Epithelial cell of proximal tubule (primary cell): ENCODE data around the gene PIF1. TPM values are rescaled to one million over a fixed set of nuclear protein-coding genes. Genes with fewer than 3 reads are reported as not detected.

Experiments
- DNase-seq: peaks from one replicate; pipeline ENCODE4 v3.0.0-alpha.2; 2011; ENCODE audit warnings: low read depth
- H3K4me3 ChIP-seq: 2 replicates; pipeline ENCODE4 v1.5.1; 2011; ENCODE audit warnings: low read depth, mild to moderate bottlenecking, low read length
- total RNA-seq: library from RNA; depleted of rRNA; stranded (reverse); fragments of >200 nt; gene quantifications from 2 replicates; pipeline ENCODE4 v1.2.3, GENCODE V29; 2015
- TF ChIP-seq, protein P1 (sequence below): conservative IDR thresholded peaks from 2 replicates; pipeline ENCODE4 v1.5.1; 2012; ENCODE audit warnings: low read depth, mild to moderate bottlenecking, low read length

Gene PIF1
- total RNA-seq, 1 donor from 2014 or later = 23.3 TPM

DNA sequence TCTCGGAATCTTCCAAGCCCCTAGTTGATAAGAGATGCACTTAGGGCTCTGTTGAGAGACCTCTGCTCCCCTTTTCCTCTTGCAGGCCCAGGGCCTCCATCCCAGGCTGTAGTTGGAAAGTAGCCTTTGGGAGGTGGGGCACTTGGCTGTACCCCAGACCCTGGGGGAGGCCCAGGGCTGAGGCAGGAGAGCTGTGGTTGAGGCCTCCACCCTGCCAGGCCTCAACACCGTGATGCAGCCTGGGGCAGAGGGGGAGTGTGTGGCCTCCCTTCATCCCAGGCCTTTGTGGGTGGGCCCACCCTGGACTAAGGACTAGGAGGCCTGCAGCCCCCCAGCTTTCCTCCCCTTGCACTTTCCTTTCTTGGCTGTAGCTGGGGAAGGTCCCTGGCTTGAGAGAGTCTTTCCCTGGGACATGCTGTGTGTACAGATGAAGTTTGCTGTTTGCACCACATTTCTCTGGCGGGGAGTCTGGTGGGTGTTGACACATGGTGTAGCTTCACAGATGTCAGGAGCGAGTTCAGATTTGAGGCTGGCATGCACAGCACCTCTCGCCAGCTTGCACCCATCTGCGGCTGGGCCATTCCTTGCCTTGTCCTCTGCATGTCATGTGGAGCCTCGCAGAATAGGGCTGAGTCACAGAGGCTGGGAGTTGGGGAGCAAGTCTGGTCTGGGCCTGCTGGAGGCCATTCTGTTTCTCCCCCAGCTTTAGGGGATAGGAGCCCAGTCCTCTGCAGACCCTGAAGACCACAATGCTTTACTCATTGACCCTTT lies 29.9 kb upstream of the PIF1 start:
- no peak for DNase-seq
- no peak overlapping the region for H3K4me3 ChIP-seq
- TF ChIP-seq, protein P1, sequence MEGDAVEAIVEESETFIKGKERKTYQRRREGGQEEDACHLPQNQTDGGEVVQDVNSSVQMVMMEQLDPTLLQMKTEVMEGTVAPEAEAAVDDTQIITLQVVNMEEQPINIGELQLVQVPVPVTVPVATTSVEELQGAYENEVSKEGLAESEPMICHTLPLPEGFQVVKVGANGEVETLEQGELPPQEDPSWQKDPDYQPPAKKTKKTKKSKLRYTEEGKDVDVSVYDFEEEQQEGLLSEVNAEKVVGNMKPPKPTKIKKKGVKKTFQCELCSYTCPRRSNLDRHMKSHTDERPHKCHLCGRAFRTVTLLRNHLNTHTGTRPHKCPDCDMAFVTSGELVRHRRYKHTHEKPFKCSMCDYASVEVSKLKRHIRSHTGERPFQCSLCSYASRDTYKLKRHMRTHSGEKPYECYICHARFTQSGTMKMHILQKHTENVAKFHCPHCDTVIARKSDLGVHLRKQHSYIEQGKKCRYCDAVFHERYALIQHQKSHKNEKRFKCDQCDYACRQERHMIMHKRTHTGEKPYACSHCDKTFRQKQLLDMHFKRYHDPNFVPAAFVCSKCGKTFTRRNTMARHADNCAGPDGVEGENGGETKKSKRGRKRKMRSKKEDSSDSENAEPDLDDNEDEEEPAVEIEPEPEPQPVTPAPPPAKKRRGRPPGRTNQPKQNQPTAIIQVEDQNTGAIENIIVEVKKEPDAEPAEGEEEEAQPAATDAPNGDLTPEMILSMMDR = no peak

DNA sequence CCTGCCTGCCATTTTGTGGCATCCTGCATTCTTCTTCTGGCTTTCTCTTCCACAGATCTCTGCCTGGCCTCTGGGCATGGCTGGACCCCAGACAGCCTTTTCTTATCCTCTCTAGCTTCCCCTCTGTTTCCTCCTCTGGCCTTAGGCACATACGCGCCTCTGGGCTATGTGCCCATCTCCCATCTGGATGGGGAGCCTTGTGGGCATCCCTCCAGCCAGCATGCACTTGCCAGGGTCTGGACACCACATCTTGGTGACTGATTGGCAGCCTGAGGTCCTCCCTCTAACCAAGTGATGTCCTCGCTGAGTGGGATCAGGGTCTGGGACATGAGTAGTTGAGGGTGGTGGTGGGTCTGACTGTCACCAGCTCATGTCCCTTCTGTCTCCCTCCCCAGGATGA lies 29.1 kb upstream of the PIF1 start:
- no peak for DNase-seq
- TF ChIP-seq, protein P1 = no peak
- H3K4me3 ChIP-seq = no peak overlapping the region

DNA sequence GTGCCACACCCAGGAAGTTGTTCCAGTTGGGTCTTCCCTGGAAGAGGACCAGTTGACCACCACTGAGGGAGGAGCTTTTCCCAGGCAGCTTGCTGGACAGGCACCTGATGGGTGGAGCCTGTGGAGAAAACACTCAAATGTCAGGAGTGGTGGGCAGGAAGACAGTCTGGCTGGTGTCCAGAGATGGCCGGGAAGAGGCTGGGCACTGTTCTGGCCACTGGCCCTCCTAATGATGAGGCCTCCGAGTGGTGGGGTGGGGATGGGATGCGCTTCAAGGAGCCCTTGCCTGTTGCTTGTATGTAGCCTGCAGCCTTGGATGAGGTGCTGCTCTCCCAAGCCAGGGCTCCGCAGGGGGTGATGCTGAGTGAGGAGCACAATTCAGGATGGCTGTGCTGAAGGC lies 28.6 kb upstream of the PIF1 start:
- no peak overlapping the region for H3K4me3 ChIP-seq
- DNase-seq = no peak
- TF ChIP-seq, protein P1 = no peak

DNA sequence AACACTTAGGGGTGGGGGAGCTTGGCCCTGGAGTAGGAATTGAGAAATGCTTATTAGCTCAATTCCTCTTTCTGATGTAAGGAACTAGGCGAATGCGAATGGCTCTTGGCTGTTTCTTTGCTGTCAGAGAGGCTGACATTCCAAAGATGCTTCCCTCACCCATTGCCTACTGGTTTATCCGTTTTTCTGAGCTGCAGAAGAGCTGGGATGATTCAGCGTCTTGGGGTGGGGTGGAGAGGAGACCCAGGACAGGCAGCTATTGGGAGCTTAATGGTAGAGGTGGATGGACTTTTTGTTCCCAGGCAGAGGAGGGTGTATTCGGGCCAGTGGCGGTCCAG lies 26.0 kb upstream of the PIF1 start:
- no peak for DNase-seq
- TF ChIP-seq, protein P1 = no peak
- H3K4me3 ChIP-seq = no peak overlapping the region

DNA sequence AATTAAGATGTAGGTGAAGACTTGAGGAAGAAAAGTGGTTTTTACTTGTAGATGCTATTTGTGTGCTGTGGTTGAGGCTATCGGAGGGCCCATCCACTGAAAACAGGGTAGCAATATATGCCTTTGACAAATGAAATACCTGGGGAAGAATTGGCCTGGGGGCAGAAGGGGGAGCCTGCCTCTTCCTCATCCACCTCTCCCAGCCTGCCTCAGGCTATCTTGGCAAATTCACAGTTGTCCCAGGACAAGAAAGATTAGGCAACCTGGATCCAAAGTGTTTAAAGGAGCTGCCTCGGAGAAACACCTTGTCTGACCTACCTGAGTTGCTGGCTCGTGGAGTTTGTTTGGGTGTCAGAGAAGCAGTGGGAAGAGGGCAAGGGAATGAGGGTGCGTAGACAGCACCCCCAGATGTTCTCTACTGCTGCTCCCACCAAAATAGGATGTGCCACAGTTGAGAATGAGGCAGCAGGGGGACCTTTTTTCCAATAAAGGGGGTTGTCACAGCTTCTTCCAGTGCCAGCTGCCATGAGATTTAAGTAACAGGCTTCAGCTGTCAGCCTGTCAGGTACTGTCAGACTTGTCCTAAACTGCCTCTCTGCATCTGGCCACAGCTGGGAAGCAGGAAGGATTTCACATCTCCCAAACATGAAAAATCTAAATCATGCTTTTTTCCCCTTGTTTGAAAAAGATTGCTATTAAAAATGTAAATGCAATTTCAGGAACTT lies 25.5 kb upstream of the PIF1 start:
- no peak overlapping the region for H3K4me3 ChIP-seq
- TF ChIP-seq, protein P1 = no peak
- DNase-seq = no peak

DNA sequence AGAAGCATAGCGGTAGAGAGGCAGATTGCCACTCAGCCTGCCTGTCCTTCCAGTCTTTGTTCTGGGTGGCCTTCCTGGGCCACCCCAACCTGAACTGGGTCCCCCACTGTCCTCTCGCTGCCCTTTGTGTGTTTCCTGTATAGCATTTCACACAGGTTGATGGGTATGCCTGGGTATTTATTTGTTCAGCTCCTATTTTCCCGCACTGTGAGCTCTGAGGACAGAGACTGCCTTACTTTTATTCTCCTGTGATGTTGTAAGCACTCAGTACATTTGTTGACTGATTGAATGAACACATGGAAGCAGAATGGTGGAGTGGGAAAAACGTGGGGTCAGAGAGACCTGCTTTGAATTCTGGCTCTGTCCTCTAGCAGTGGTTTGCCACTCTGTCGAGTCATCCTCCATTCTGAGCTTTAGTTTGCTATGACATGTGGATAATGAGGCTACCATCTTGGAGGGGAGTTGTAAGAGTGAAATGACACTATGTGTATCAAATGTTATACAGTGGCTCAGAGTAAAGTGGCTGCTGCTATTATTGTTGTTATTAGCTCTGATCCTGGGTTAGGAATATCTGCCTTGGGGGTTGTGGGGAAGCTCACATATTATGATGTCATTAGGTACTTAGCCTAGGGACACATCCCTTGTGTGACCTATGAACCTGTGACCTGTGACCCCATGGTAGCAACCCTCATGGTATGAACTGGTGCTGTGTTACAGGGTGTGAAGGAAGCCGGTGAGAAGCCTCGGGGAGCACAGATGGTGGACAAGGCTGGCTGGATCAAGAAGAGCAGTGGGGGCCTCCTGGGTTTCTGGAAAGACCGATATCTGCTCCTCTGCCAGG lies 22.6 kb upstream of the PIF1 start:
- DNase-seq = no peak
- no peak overlapping the region for H3K4me3 ChIP-seq
- TF ChIP-seq, protein P1 = no peak
